HG03342 (cell line): ENCODE results near the gene TAP1.
"Not testable (repeated sequence)": the region's sequence is repeated elsewhere in the genome, so short reads cannot be mapped to it uniquely, and the experiment has no call there.

ENCODE experiments used
- ATAC-seq: cut with Tn5 transposase; IDR thresholded peaks from one replicate; pipeline ENCODE4 v1.9.1; 2021; ENCODE audit warnings: mild to moderate bottlenecking, moderate library complexity; ENCODE audit not compliant: unreplicated experiment

Gene TAP1

GRCh38 chr6:32805404-32805803 lies 48.1 kb downstream of the TAP1 start:
- not testable (repeated sequence) for ATAC-seq

GRCh38 chr6:32803416-32803815 lies 50.1 kb downstream of the TAP1 start:
- no peak for ATAC-seq

- no peak for ATAC-seq
These were observed 53.8 kb downstream of the TAP1 start for GRCh38 chr6:32799740-32800139.

GRCh38 chr6:32799168-32799567 lies 54.3 kb downstream of the TAP1 start:
- no peak for ATAC-seq

GRCh38 chr6:32796848-32797776 lies 56.4 kb downstream of the TAP1 start:
- ATAC-seq, result no peak
